H1 (cell line): ENCODE data around the gene SLC15A1.

Experiments
- GTF2F1 ChIP-seq: IDR thresholded peaks from 2 replicates; pipeline ENCODE4 v1.6.1; 2012; ENCODE audit warnings: low read depth, low read length, improper control_type of control experiment, borderline replicate concordance
- TF ChIP-seq, protein P1 (sequence below), 3 experiments: IDR thresholded peaks; 1 replicate in 2 of 3; 2 replicates in 1 of 3; pipeline versions ENCODE4 v1.5.1 to v1.6.1; 2011; ENCODE audit warnings: low read length in 3 of 3, mild to moderate bottlenecking in 3 of 3, inconsistent platforms in 2 of 3, low read depth in 1 of 3, moderate library complexity in 1 of 3; ENCODE audit not compliant: insufficient read depth in 1 of 3; ENCODE audit errors: control extremely low read depth in 1 of 3

DNA sequence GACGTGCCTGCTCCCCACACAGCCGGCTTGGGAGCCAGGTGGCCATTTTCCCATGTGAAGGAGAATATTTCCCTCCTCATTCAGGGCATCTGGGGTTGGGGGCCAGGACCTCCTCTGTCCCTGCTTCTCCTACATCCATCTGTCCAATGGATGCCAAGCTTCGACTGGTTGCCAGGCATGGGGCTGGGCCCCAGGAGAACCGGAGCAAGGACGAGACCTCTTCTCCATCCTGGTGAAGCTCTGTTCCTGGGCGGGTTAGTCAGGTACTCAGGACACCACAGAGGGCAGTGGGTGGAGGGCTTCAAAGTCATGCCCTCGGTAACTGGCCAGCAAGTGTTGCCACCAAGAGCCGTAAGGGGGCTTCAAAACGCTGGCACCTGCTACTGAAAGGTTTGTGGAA lies 22.3 kb upstream of the SLC15A1 start:
- TF ChIP-seq GTF2F1: no peak
- TF ChIP-seq, protein P1, sequence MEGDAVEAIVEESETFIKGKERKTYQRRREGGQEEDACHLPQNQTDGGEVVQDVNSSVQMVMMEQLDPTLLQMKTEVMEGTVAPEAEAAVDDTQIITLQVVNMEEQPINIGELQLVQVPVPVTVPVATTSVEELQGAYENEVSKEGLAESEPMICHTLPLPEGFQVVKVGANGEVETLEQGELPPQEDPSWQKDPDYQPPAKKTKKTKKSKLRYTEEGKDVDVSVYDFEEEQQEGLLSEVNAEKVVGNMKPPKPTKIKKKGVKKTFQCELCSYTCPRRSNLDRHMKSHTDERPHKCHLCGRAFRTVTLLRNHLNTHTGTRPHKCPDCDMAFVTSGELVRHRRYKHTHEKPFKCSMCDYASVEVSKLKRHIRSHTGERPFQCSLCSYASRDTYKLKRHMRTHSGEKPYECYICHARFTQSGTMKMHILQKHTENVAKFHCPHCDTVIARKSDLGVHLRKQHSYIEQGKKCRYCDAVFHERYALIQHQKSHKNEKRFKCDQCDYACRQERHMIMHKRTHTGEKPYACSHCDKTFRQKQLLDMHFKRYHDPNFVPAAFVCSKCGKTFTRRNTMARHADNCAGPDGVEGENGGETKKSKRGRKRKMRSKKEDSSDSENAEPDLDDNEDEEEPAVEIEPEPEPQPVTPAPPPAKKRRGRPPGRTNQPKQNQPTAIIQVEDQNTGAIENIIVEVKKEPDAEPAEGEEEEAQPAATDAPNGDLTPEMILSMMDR (IDR thresholded peaks at IDR 0.05; ENCODE audit: control extremely low read depth in 1 of 3, insufficient read depth in 1 of 3, low read depth in 1 of 3, low read length in 3 of 3): no peak
